GM23338 (cell line): ENCODE data around the gene HGFAC. TPM values are rescaled to one million over a fixed set of nuclear protein-coding genes. Genes with fewer than 3 reads are reported as not detected.

ENCODE experiments used
- ATAC-seq: fragments of 200-7000 bp; cut with Tn5 transposase; 3 replicates; pipeline ENCODE4 v1.9.1; 2020
- DNase-seq: peaks from one replicate; pipeline ENCODE4 v3.0.0-alpha.2; 2015; ENCODE audit warnings: low spot score
- H2AFZ ChIP-seq: fragments of 200-600 bp; sonication (generic); 2 replicates; pipeline ENCODE4 v1.8.0; 2016; ENCODE audit warnings: antibody characterized with exemption, mild to moderate bottlenecking, moderate library complexity
- H3F3A ChIP-seq: fragments of 200-600 bp; sonication (generic); replicated peaks from 2 replicates; pipeline ENCODE4 v1.8.0; 2017; ENCODE audit warnings: antibody characterized with exemption, mixed run types, low read depth
- H3K27ac ChIP-seq: fragments of 200-600 bp; sonication (generic); 2 replicates; pipeline ENCODE4 v1.6.1; 2016; ENCODE audit warnings: low read depth
- H3K27me3 ChIP-seq: fragments of 200-600 bp; sonication (generic); 2 replicates; pipeline ENCODE4 v1.8.0; 2016; ENCODE audit warnings: mild to moderate bottlenecking, mixed run types, moderate library complexity; ENCODE audit not compliant: insufficient read depth
- H3K36me3 ChIP-seq: fragments of 200-600 bp; sonication (generic); 2 replicates; pipeline ENCODE4 v1.8.0; 2016; ENCODE audit warnings: mild to moderate bottlenecking; ENCODE audit not compliant: insufficient read depth
- H3K4me1 ChIP-seq: fragments of 200-600 bp; sonication (generic); 2 replicates; pipeline ENCODE4 v1.8.0; 2016; ENCODE audit warnings: mild to moderate bottlenecking, moderate library complexity; ENCODE audit not compliant: insufficient read depth
- H3K4me2 ChIP-seq: fragments of 200-600 bp; sonication (generic); 2 replicates; pipeline ENCODE4 v1.7.1; 2017; ENCODE audit warnings: mixed run types
- H3K4me3 ChIP-seq: fragments of 200-600 bp; sonication (generic); 2 replicates; pipeline ENCODE4 v1.6.1; 2016; ENCODE audit warnings: mixed run types
- H3K79me2 ChIP-seq: fragments of 200-600 bp; sonication (generic); replicated peaks from 2 replicates; pipeline ENCODE4 v1.8.0; 2017; ENCODE audit warnings: mild to moderate bottlenecking; ENCODE audit not compliant: insufficient read depth
- H3K9me2 ChIP-seq: fragments of 200-600 bp; sonication (generic); 2 replicates; pipeline ENCODE4 v1.8.0; 2017; ENCODE audit not compliant: insufficient read depth
- H4K20me1 ChIP-seq: fragments of 200-600 bp; sonication (generic); replicated peaks from 2 replicates; pipeline ENCODE4 v1.8.0; 2017; ENCODE audit warnings: mild to moderate bottlenecking; ENCODE audit not compliant: insufficient read depth
- H3K27ac Mint-ChIP-seq: 2 replicates; pipeline ENCODE4 v1.8.0; 2020; ENCODE audit warnings: inconsistent platforms, mild to moderate bottlenecking, moderate library complexity, mixed read lengths
- H3K27me3 Mint-ChIP-seq: 3 replicates; pipeline ENCODE4 v1.8.0; 2022; ENCODE audit warnings: low read depth, mild to moderate bottlenecking, moderate library complexity, mixed read lengths, inconsistent platforms; ENCODE audit not compliant: insufficient read depth, poor library complexity
- H3K36me3 Mint-ChIP-seq: 3 replicates; pipeline ENCODE4 v1.8.0; 2021; ENCODE audit warnings: low read depth, mild to moderate bottlenecking, inconsistent platforms, moderate library complexity, mixed read lengths
- H3K4me1 Mint-ChIP-seq: 3 replicates; pipeline ENCODE4 v1.8.0; 2020; ENCODE audit warnings: mild to moderate bottlenecking, inconsistent platforms, mixed read lengths
- H3K4me3 Mint-ChIP-seq: 3 replicates; pipeline ENCODE4 v1.8.0; 2021; ENCODE audit warnings: moderate library complexity, mild to moderate bottlenecking, inconsistent platforms, mixed read lengths
- H3K9me3 Mint-ChIP-seq: 3 replicates; pipeline ENCODE4 v1.8.0; 2020; ENCODE audit warnings: moderate library complexity, mild to moderate bottlenecking, inconsistent platforms, mixed read lengths
- CTCF ChIP-seq, 2 experiments: fragments of 200-600 bp in 1 of 2; sonication (generic) in 1 of 2; conservative IDR thresholded peaks; 2 replicates each; pipeline versions ENCODE4 v1.5.1 to v1.6.1; 2016 to 2017; ENCODE audit warnings: antibody characterized with exemption in 2 of 2, low read depth in 2 of 2, mild to moderate bottlenecking in 2 of 2, moderate library complexity in 1 of 2
- ETS1 ChIP-seq: IDR thresholded peaks from 2 replicates; pipeline ENCODE4 v1.6.1; 2016; ENCODE audit warnings: antibody characterized with exemption
- EZH2phosphoT487 ChIP-seq: fragments of 200-600 bp; sonication (generic); IDR thresholded peaks from one replicate; pipeline ENCODE4 v1.8.1; 2018; ENCODE audit warnings: antibody characterized with exemption; ENCODE audit not compliant: unreplicated experiment
- REST ChIP-seq: IDR thresholded peaks from one replicate; pipeline ENCODE4 v1.6.1; 2018; ENCODE audit warnings: antibody characterized with exemption; ENCODE audit not compliant: unreplicated experiment
- ZNF331 ChIP-seq: fragments of 250-450 bp; sonication (Bioruptor Pico); IDR thresholded peaks from 2 replicates; pipeline ENCODE4 v1.5.0; 2020; ENCODE audit warnings: low read depth, mild to moderate bottlenecking, moderate library complexity
- ZNF462 ChIP-seq: fragments of 250-450 bp; sonication (Bioruptor Pico); IDR thresholded peaks from 2 replicates; pipeline ENCODE4 v1.5.0; 2020; ENCODE audit warnings: mild to moderate bottlenecking, moderate library complexity
- polyA plus RNA-seq: library from polyadenylated mRNA; unstranded; fragments of >200 nt; fragmentation: Nextera tagmentation; extraction: Ambion mirVana; gene quantifications from 2 replicates; pipeline ENCODE4 v1.2.1, GENCODE V29; 2016
- total RNA-seq: library from RNA; depleted of rRNA; stranded (reverse); fragments of >200 nt; shearing (Covaris generic); gene quantifications from 2 replicates; pipeline ENCODE4 v1.2.3, GENCODE V29; 2014

Gene HGFAC
- total and polyA plus RNA-seq, 2 experiments from 2014 or later: 0.94 TPM; not detected in 1

- no peaks in the 10 kb centered on the region for H3K4me1 ChIP-seq
- no peaks in the 10 kb centered on the region for H3K9me2 ChIP-seq
- no peak overlapping the region for H3K27ac ChIP-seq
- ATAC-seq (no peak), DNase-seq (no peak)
- Mint-ChIP-seq H3K4me1 (peaks cover 3% of the 10 kb centered on the region; the same call in 1 of the 3 replicates), H3K9me3 (no peaks in the 10 kb centered on the region), H3K4me3 (no peak overlapping the region), H3K36me3 (no peaks in the 10 kb centered on the region), H3K27ac (no peak overlapping the region), H3K27me3 (peaks cover 35% of the 10 kb centered on the region)
- H3K4me2 ChIP-seq: no peak overlapping the region
- H3F3A ChIP-seq: no peaks in the 10 kb centered on the region
- H2AFZ ChIP-seq: no peak overlapping the region
- H3K36me3 ChIP-seq: no peaks in the 10 kb centered on the region
- H4K20me1 ChIP-seq: no peaks in the 10 kb centered on the region
- no peaks in the 10 kb centered on the region for H3K79me2 ChIP-seq
- H3K27me3 ChIP-seq: peaks cover 14% of the 10 kb centered on the region
- TF ChIP-seq EZH2phosphoT487 (no peak), CTCF (conservative IDR thresholded peaks at IDR 0.05; ENCODE audit: low read depth in 2 of 2) (no peak)
- H3K4me3 ChIP-seq: no peak overlapping the region
Measured at GRCh38 chr4:3470244-3471097, 28.7 kb downstream of the HGFAC start.

GRCh38 chr4:3471098-3471760 lies 29.5 kb downstream of the HGFAC start:
- ATAC-seq (no peak), DNase-seq (no peak)
- H3K27ac Mint-ChIP-seq: no peak overlapping the region
- no peaks in the 10 kb centered on the region for H3K9me2 ChIP-seq
- no peaks in the 10 kb centered on the region for H3K79me2 ChIP-seq
- no peak overlapping the region for H3K4me2 ChIP-seq
- H3K4me3 ChIP-seq: no peak overlapping the region
- H3K9me3 Mint-ChIP-seq: no peaks in the 10 kb centered on the region
- H4K20me1 ChIP-seq: no peaks in the 10 kb centered on the region
- H3K36me3 Mint-ChIP-seq: no peaks in the 10 kb centered on the region
- H2AFZ ChIP-seq: no peak overlapping the region
- no peak overlapping the region for H3K4me3 Mint-ChIP-seq
- peaks cover 3% of the 10 kb centered on the region; the same call in 1 of the 3 replicates for H3K4me1 Mint-ChIP-seq
- H3K36me3 ChIP-seq: no peaks in the 10 kb centered on the region
- H3K27ac ChIP-seq: no peak overlapping the region
- TF ChIP-seq ETS1 (no peak), ZNF462 (no peak), REST (no peak), ZNF331 (CRISPR knock-in tag) (no peak)
- H3K27me3 Mint-ChIP-seq: peaks cover 33% of the 10 kb centered on the region
- no peaks in the 10 kb centered on the region for H3K4me1 ChIP-seq
- H3K27me3 ChIP-seq: peaks cover 14% of the 10 kb centered on the region
- no peaks in the 10 kb centered on the region for H3F3A ChIP-seq
